Mucosa of descending colon (tissue), 3 donors: ENCODE results near the gene COL9A3. TPM values are rescaled to one million over a fixed set of nuclear protein-coding genes. Genes with fewer than 3 reads are reported as not detected.

Source experiments
- ATAC-seq: fragments of 200-7000 bp; cut with Tn5 transposase; one replicate; pipeline ENCODE4 v1.9.1; 2020; ENCODE audit warnings: mild to moderate bottlenecking, moderate library complexity
- DNase-seq, 3 donors: peaks; one replicate each; pipeline ENCODE4 v3.0.0-alpha.2; 2020
- H3K36me3 ChIP-seq: fragments of 200-600 bp; one replicate; pipeline ENCODE4 v1.8.0; 2021; ENCODE audit warnings: low read depth, mild to moderate bottlenecking
- H3K4me1 ChIP-seq: fragments of 200-600 bp; one replicate; pipeline ENCODE4 v1.8.0; 2021; ENCODE audit warnings: low read depth, mild to moderate bottlenecking
- H3K4me3 ChIP-seq: fragments of 200-600 bp; one replicate; pipeline ENCODE4 v1.8.0; 2021; ENCODE audit warnings: mild to moderate bottlenecking
- H3K9me3 ChIP-seq: fragments of 200-600 bp; one replicate; pipeline ENCODE4 v1.8.0; 2021; ENCODE audit warnings: mild to moderate bottlenecking
- intact Hi-C, 2 donors: fragments of 100-400 bp; cut with DNase I in 1 of 2; cut with micrococcal nuclease in 1 of 2; formaldehyde crosslinking; loops; one replicate each; pipeline versions ENCODE4 v1.11.0 to v1.11.1; 2022; cut with DNase I, micrococcal nuclease
- total RNA-seq, 3 donors: library from RNA; stranded (reverse); fragmentation: NEBNext Ultra II Directional in 2 of 3; extraction: Animal tissue kit (Norgen Biotek cat#: 25700) in 2 of 3; gene quantifications; one replicate each; pipeline versions ENCODE4 v1.2.1 to v1.2.4, GENCODE V29; 2021 to 2023
- TF ChIP-seq, protein P1 (sequence below): fragments of 200-600 bp; IDR thresholded peaks from one replicate; pipeline ENCODE4 v1.8.0; 2022; ENCODE audit warnings: antibody characterized with exemption, mild to moderate bottlenecking
- donor health status: DM: no; HTN: no; CAD: no; lungs with moderate emphysema.
- donor health status: DM: no; HTN: no; CAD: no.
- donor health status: DM: no; HTN: yes; CAD: no.

COL9A3 gene
- total RNA-seq, 3 donors from 2014 or later: 0.70 to 12.4 (median 2.3) TPM

DNA sequence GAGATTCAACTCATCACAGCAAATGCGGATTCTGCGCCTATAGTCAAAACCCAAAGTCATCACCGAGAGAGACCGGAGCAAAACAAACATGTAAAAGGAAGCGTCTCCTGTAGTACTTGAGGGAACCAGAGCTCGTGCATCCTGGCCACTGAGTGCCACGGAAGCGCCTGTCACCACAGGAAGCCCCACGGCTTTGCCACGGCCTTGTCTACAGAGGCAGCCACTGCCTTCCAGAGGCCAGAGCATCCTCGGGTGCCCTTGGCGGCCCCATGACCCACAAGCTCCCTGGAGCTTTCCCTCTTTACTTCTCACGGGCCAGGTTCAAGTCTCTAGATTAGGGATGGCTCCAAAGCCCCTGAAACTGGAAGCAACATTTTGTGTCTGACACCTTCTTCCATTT lies 37.3 kb downstream of the COL9A3 start:
- no peaks in the 10 kb centered on the region for H3K36me3 ChIP-seq
- ATAC-seq (no peak), DNase-seq (no peak)
- intact Hi-C loops: no loop called here
- no peak overlapping the region for H3K4me3 ChIP-seq
- no peaks in the 10 kb centered on the region for H3K4me1 ChIP-seq
- H3K9me3 ChIP-seq: no peaks in the 10 kb centered on the region
- TF ChIP-seq, protein P1, sequence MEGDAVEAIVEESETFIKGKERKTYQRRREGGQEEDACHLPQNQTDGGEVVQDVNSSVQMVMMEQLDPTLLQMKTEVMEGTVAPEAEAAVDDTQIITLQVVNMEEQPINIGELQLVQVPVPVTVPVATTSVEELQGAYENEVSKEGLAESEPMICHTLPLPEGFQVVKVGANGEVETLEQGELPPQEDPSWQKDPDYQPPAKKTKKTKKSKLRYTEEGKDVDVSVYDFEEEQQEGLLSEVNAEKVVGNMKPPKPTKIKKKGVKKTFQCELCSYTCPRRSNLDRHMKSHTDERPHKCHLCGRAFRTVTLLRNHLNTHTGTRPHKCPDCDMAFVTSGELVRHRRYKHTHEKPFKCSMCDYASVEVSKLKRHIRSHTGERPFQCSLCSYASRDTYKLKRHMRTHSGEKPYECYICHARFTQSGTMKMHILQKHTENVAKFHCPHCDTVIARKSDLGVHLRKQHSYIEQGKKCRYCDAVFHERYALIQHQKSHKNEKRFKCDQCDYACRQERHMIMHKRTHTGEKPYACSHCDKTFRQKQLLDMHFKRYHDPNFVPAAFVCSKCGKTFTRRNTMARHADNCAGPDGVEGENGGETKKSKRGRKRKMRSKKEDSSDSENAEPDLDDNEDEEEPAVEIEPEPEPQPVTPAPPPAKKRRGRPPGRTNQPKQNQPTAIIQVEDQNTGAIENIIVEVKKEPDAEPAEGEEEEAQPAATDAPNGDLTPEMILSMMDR: no peak

DNA sequence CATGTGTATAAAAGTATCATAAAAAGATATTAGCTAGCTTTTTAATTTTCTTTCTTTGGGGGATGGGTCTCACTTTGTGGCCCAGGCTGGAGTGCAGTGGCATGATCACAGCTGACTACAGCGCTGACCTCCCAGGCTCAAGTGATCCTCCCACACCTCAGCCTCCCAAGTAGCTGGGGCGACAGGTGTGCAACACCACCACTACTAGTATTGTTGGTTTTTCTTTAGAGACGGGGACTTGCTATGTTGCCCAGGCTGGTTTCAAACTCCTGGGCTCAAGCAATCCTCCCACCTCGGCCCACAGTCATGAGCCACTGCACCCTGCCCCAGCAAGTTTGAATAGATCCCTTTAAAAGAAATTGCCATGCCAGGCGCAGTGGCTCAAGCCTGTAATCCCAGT lies 38.3 kb downstream of the COL9A3 start:
- intact Hi-C loops: no loop called here
- Histone ChIP-seq H3K4me1 (peaks cover under 1% of the 10 kb centered on the region), H3K9me3 (no peaks in the 10 kb centered on the region), H3K4me3 (no peak overlapping the region), H3K36me3 (no peaks in the 10 kb centered on the region)
- ATAC-seq: no peak
- TF ChIP-seq, protein P1: no peak
- DNase-seq: no peak

DNA sequence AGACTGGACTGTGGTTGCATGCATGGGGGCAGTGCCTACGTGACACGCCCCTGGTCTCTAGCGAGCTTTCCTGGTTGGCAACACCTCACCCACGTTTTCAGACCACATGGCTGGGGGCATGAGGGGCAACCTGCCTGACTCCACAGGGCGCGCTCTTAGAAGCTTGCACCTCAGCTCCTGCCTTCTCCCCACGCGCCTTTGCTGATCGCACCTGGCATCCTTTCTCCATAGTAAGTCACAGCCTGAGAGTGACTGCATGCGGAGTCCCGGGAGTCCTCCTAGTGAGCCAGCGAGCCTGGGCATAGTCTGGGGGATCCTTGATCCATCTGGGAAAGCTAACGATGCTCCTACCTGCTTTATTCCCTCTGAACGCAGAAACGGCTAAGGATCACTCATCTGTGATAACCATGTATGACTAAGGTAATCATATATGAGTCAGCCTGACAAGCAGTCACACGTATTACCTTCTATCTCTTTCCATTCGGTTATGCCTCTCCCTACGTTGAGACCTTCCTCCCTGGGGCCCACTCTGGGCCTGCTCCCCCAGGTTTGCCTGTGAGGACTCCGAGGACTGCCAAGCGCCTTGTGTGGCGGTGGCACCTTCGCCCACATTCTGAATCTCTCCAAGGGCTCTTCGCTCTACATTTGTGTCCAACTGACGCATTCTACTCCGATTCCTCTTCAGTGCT lies 40.2 kb downstream of the COL9A3 start:
- TF ChIP-seq, protein P1: no peak
- no peaks in the 10 kb centered on the region for H3K9me3 ChIP-seq
- intact Hi-C loops: no loop called here
- H3K4me1 ChIP-seq: peaks cover 7% of the 10 kb centered on the region
- H3K36me3 ChIP-seq: no peaks in the 10 kb centered on the region
- DNase-seq (no peak), ATAC-seq (no peak)
- no peak overlapping the region for H3K4me3 ChIP-seq

DNA sequence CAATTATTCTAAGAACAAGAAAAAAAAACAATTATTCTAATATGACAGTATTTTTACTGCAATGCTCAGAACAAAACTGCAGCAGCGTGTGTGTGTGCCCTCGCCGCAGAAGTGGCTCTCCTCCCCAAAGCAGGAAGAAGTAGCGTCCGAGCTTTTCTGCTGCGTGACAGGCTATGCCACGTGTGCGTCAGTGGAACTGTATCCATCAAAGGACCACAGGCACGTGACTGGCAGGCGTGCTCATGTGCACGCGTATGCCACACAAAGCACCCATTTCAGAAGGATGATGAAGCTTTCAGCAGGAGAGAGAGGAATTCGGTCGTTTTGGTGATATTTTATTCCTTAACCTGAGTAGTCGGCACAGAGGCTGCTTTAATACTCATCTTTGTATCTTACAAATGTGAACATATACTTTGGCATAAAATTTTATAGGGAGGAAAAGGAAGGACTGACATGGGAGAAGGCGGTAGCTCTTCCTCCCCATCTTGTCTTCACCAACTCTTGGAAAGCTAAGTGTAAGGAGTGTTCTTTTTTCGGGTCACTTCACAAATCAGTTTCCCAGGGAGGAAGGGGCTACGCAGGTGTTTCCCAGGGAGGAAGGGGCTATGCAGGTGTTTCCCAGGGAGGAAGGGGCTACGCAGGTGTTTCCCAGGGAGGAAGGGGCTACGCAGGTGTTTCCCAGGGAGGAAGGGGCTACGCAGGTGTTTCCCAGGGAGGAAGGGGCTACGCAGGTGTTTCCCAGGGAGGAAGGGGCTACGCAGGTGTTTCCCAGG lies 41.4 kb downstream of the COL9A3 start:
- ATAC-seq: no peak
- DNase-seq: no peak
- H3K9me3 ChIP-seq: no peaks in the 10 kb centered on the region
- TF ChIP-seq, protein P1: no peak
- intact Hi-C loops: no loop called here
- peaks cover 7% of the 10 kb centered on the region for H3K4me1 ChIP-seq
- no peak overlapping the region for H3K4me3 ChIP-seq
- H3K36me3 ChIP-seq: no peaks in the 10 kb centered on the region

DNA sequence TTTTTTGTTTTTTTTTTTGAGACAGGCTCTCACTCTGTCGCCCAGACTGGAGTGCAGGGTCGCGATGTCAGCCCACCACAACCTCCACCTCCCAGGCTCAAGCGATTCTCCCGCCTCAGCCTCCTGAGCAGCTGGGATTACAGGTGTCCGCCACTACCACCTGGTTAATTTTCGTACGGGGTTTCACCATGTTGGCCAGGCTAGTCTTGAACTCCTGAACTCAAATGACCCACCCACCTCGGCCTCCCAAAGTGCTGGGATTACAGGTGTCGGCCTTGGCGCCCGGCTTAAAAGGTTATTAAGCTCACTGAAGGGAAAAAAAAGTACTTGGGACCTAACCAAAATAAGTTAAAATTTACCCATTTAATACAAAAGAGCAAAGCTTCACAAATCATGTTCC lies 42.9 kb downstream of the COL9A3 start:
- Histone ChIP-seq H3K4me1 (peaks cover 7% of the 10 kb centered on the region), H3K9me3 (no peaks in the 10 kb centered on the region), H3K36me3 (no peaks in the 10 kb centered on the region), H3K4me3 (no peak overlapping the region)
- no peak for ATAC-seq
- DNase-seq: no peak
- TF ChIP-seq, protein P1: no peak
- intact Hi-C loops: no loop called here
